Parathyroid adenoma (tissue), 2 donors: ENCODE measurements around the gene CASQ2.
A peak's percentile ranks its signal among the peaks of the same experiment; 100 is the strongest.

Source experiments
- H2AFZ ChIP-seq: fragments of 300-600 bp; sonication (generic); one replicate; pipeline ENCODE4 v1.7.0; 2017; ENCODE audit warnings: antibody characterized with exemption, mild to moderate bottlenecking
- H3K27ac ChIP-seq: fragments of 300-600 bp; sonication (generic); one replicate; pipeline ENCODE4 v1.7.0; 2017
- H3K27me3 ChIP-seq: fragments of 300-600 bp; sonication (generic); one replicate; pipeline ENCODE4 v1.7.0; 2017; ENCODE audit warnings: low read length; ENCODE audit not compliant: control insufficient read depth, insufficient read depth
- H3K36me3 ChIP-seq: fragments of 300-600 bp; sonication (generic); one replicate; pipeline ENCODE4 v1.7.0; 2017; ENCODE audit warnings: low read length; ENCODE audit not compliant: control insufficient read depth, insufficient read depth
- H3K4me1 ChIP-seq: fragments of 300-600 bp; sonication (generic); one replicate; pipeline ENCODE4 v1.7.0; 2017; ENCODE audit warnings: control low read depth
- H3K4me2 ChIP-seq: fragments of 300-600 bp; sonication (generic); one replicate; pipeline ENCODE4 v1.7.0; 2017; ENCODE audit warnings: low read length
- H3K4me3 ChIP-seq: fragments of 300-600 bp; sonication (generic); one replicate; pipeline ENCODE4 v1.7.0; 2017; ENCODE audit warnings: low read depth, low read length
- H3K79me2 ChIP-seq: fragments of 300-600 bp; sonication (generic); one replicate; pipeline ENCODE4 v1.7.0; 2017; ENCODE audit warnings: control low read depth
- H3K9ac ChIP-seq: fragments of 300-600 bp; sonication (generic); one replicate; pipeline ENCODE4 v1.7.0; 2017; ENCODE audit warnings: mild to moderate bottlenecking
- H3K9me3 ChIP-seq: fragments of 300-600 bp; sonication (generic); one replicate; pipeline ENCODE4 v1.7.0; 2017; ENCODE audit warnings: low read length; ENCODE audit not compliant: control insufficient read depth
- CTCF ChIP-seq: fragments of 300-600 bp; sonication (generic); IDR thresholded peaks from one replicate; pipeline ENCODE4 v1.7.0; 2017; ENCODE audit warnings: antibody characterized with exemption, mild to moderate bottlenecking
- donor health status: primary hyperparathyroidism.

Gene CASQ2

DNA sequence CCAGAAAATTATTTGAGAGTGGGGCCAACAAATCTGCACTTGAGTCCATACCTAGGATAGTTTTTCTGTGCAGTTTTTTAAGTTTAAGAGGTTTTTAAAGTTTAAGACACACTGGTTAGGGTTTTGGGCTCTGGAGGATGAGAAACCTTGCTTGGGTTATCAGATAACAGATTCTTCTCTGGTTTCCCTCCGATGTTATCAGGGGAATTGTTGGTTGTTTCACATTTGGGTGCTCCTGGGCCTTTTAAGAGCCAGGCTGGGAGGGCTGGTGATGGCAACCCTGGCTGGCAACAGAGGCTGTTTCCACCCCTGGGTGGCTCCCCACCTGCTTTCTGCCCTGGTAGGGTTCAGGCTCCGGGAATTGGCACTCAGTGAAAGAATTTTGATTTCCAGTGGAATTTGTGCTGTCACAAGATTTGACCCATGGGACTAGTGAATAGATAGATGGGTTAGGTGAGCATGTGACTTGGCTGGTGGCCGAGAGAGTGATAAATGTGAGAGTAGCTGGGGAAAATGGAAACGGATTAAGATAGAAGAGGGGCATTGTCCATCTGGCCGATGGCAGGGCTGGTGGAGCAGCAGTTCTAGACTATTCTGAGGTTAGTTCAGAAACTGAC lies 111.9 kb downstream of the CASQ2 start:
- H2AFZ ChIP-seq, result no peak overlapping the region
- H3K4me3 ChIP-seq, result no peak overlapping the region
- H3K27ac ChIP-seq, result no peak overlapping the region
- H3K9me3 ChIP-seq, result no peaks in the 10 kb centered on the region
- no peak for TF ChIP-seq CTCF
- H3K4me1 ChIP-seq, result peaks cover 5% of the 10 kb centered on the region
- H3K9ac ChIP-seq, result no peak overlapping the region
- H3K79me2 ChIP-seq, result peaks cover 4% of the 10 kb centered on the region
- peak overlapping the region; percentile 19 for H3K4me2 ChIP-seq
- no peaks in the 10 kb centered on the region for H3K36me3 ChIP-seq
- H3K27me3 ChIP-seq, result no peaks in the 10 kb centered on the region

- no peak overlapping the region for H3K4me3 ChIP-seq
- H3K27ac ChIP-seq, result no peak overlapping the region
- no peak overlapping the region for H2AFZ ChIP-seq
- no peaks in the 10 kb centered on the region for H3K9me3 ChIP-seq
- H3K27me3 ChIP-seq, result no peaks in the 10 kb centered on the region
- H3K79me2 ChIP-seq, result peaks cover 4% of the 10 kb centered on the region
- no peaks in the 10 kb centered on the region for H3K36me3 ChIP-seq
- H3K9ac ChIP-seq, result no peak overlapping the region
- peaks cover 5% of the 10 kb centered on the region for H3K4me1 ChIP-seq
- H3K4me2 ChIP-seq, result no peak overlapping the region
- TF ChIP-seq CTCF, result no peak
Measured at GRCh38 chr1:115655916-115656315, 112.6 kb downstream of the CASQ2 start.

DNA sequence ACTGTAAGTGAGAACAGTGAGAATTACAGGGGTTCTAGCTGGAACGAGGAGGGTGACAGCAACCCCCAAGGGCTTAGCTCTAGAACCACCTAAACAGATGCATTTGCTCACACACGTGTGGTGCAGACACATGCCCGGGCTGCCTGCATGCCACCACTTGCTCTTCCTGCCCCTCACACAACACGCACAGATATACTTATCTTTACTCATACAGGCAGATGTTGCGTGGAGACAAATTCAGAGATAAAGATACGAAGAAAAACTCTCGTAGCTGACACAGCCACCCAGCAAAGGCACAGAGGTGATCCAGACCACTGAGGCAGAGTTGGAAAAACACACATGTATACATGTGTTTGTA lies 113.2 kb downstream of the CASQ2 start:
- Histone ChIP-seq H3K79me2 (peaks cover 4% of the 10 kb centered on the region), H3K27me3 (no peaks in the 10 kb centered on the region), H3K4me2 (no peak overlapping the region), H3K4me3 (no peak overlapping the region), H3K4me1 (peaks cover 5% of the 10 kb centered on the region), H3K9ac (no peak overlapping the region), H3K36me3 (no peaks in the 10 kb centered on the region), H2AFZ (no peak overlapping the region), H3K27ac (no peak overlapping the region), H3K9me3 (no peaks in the 10 kb centered on the region)
- no peak for TF ChIP-seq CTCF

DNA sequence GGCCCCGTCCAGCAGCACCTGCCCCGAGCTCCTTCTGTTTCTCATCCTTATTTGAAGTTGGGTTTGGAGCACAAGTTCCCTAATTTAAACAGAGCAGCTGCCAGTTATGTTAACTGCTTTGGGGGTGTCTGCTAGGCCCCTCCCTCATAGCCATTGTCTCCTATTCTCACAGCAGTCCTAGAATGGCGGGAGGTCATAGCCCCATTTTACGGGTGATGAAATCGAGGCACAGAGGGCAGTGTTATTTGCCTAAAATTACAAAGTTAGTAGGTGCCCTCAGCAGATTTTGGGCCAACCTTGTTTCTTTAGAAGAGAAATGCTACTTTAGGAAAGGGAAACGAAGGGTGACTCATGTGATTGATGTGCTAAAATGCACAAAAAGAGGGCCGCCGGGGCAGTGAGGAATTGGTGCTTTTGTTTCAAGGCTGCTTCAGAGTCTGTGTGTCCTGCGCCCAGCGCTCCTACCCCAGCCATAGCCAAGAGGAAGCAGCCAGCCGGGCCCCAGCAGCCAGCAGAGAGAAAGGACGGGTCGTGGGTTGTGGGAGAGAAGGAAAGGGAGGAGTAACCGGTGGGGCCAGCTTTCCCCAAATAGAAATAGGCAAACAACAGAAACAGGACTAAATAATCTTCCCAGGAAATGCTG lies 113.7 kb downstream of the CASQ2 start:
- Histone ChIP-seq H3K4me2 (no peak overlapping the region), H3K4me1 (peaks cover 5% of the 10 kb centered on the region), H3K36me3 (no peaks in the 10 kb centered on the region), H3K9me3 (no peaks in the 10 kb centered on the region), H3K4me3 (no peak overlapping the region), H3K79me2 (peaks cover 4% of the 10 kb centered on the region), H3K27ac (no peak overlapping the region), H3K27me3 (no peaks in the 10 kb centered on the region), H2AFZ (no peak overlapping the region), H3K9ac (no peak overlapping the region)
- TF ChIP-seq CTCF, result no peak

GRCh38 chr1:115654125-115654524 lies 114.4 kb downstream of the CASQ2 start:
- H2AFZ ChIP-seq, result no peak overlapping the region
- H3K27me3 ChIP-seq, result no peaks in the 10 kb centered on the region
- no peak overlapping the region for H3K4me2 ChIP-seq
- no peaks in the 10 kb centered on the region for H3K9me3 ChIP-seq
- peaks cover 5% of the 10 kb centered on the region for H3K4me1 ChIP-seq
- no peak overlapping the region for H3K9ac ChIP-seq
- no peaks in the 10 kb centered on the region for H3K36me3 ChIP-seq
- TF ChIP-seq CTCF, result no peak
- H3K27ac ChIP-seq, result no peak overlapping the region
- no peak overlapping the region for H3K4me3 ChIP-seq
- peaks cover 4% of the 10 kb centered on the region for H3K79me2 ChIP-seq
